Dendritic cell treated with granulocyte-macrophage colony-stimulating factor and Interleukin-4, amounts not matched to agents 40 ng/mL and 50 ng/mL, for 4 days (primary cell): ENCODE results near the gene VSIG10L2.
"Not testable (repeated sequence)": the region's sequence is repeated elsewhere in the genome, so short reads cannot be mapped to it uniquely, and the experiment has no call there.

Experiments
- H3K27ac Mint-ChIP-seq: one replicate; pipeline ENCODE4 v1.8.0; 2022; ENCODE audit warnings: mild to moderate bottlenecking, mixed read lengths
- H3K27me3 Mint-ChIP-seq: one replicate; pipeline ENCODE4 v1.8.0; 2022; ENCODE audit warnings: mild to moderate bottlenecking, mixed read lengths
- H3K36me3 Mint-ChIP-seq: one replicate; pipeline ENCODE4 v1.8.0; 2022; ENCODE audit warnings: low read depth, mixed read lengths
- H3K4me1 Mint-ChIP-seq: one replicate; pipeline ENCODE4 v1.8.0; 2022; ENCODE audit warnings: low read depth, mixed read lengths
- H3K4me3 Mint-ChIP-seq: one replicate; pipeline ENCODE4 v1.8.0; 2022; ENCODE audit warnings: mild to moderate bottlenecking, moderate library complexity, mixed read lengths
- H3K9me3 Mint-ChIP-seq: one replicate; pipeline ENCODE4 v1.8.0; 2022; ENCODE audit warnings: mixed read lengths
- intact Hi-C: fragments of 100-400 bp; cut with micrococcal nuclease; formaldehyde crosslinking; loops from one replicate; pipeline ENCODE4 v1.15.0; 2022

VSIG10L2 gene

GRCh38 chr11:125978778-125979407 is 33.0 kb downstream of the VSIG10L2 start:
- Mint-ChIP-seq H3K4me1 (peaks cover 10% of the 10 kb centered on the region), H3K27ac (no peak overlapping the region), H3K27me3 (no peaks in the 10 kb centered on the region), H3K9me3 (no peaks in the 10 kb centered on the region), H3K36me3 (no peaks in the 10 kb centered on the region), H3K4me3 (no peak overlapping the region)
- intact Hi-C loops = no loop called here

DNA sequence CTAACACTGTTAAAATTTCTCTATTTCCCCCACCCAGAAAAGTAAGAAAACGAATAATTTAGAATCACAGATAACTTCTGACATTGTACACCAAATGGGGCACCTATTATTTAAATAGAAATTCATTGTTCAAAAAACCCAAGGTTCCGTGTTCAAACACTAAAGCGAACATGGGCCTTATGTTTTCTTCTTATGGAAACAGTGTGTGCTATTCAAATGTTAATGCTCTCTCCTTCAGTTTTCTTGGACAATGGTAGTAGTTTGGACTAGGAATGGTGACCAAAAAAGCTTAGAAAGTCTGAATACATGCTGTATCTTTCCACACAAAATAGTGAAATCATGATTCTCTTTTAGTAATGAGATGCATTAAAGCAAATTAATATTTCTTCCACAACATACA is 33.7 kb downstream of the VSIG10L2 start:
- Mint-ChIP-seq H3K27me3 (no peaks in the 10 kb centered on the region), H3K36me3 (no peaks in the 10 kb centered on the region), H3K9me3 (no peaks in the 10 kb centered on the region), H3K27ac (no peak overlapping the region), H3K4me1 (peaks cover 10% of the 10 kb centered on the region), H3K4me3 (no peak overlapping the region)
- intact Hi-C loops = no loop called here

DNA sequence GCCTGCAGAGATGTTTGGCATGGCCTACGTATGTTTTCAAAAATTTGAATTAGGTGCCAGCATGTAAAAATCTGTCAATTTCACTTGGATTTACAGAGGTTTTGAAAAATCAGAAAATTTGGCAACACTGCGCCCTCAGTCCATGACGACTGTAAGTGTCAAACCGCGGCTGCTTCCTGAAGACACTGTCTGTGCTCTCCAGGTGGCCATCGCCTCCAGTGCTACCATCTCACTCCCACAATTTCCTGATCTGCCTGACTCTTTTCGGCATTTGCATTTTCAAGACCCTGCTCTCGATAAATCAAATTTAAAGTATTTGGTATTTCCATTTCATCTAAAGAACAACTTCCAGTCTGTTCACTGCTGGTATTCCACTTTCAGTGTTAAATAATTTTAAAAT is 34.6 kb downstream of the VSIG10L2 start:
- Mint-ChIP-seq H3K4me1 (peaks cover 10% of the 10 kb centered on the region), H3K36me3 (no peaks in the 10 kb centered on the region), H3K4me3 (no peak overlapping the region), H3K27me3 (no peaks in the 10 kb centered on the region), H3K27ac (no peak overlapping the region), H3K9me3 (no peaks in the 10 kb centered on the region)
- intact Hi-C loops = no loop called here

DNA sequence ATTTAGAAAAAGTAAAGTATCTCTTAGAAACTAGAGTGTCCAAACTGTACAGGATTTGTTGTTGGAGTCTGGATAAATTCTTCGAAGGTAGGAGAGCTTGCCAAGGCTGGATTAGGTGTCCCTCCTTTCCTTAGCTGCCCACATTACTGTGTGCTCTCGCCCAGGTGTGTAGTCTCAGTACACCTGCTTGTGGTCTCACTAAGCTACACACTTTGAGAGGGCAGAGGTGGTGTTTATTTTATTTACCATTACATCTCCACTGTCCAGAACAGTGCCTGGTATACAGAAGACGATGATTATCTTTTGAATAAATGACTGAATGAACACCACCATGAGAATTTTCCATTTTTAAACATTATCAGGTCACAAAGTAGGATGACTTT is 36.5 kb downstream of the VSIG10L2 start:
- H3K4me1 Mint-ChIP-seq = peaks cover 10% of the 10 kb centered on the region
- no peaks in the 10 kb centered on the region for H3K9me3 Mint-ChIP-seq

DNA sequence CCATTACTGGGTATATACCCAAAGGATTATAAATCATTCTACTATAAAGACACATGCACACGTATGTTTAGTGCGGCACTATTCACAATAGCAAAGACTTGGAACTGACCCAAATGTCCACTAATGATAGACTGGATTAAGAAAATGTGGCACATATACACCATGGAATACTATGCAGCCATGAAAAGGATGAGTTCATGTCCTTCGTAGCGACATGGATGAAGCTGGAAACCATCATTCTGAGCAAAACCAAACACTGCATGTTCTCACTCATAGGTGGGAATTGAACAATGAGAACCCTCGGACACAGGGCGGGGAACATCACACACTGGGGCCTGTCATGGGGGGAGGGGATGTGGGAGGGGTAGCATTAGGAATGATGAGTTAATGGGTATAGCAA is 40.1 kb downstream of the VSIG10L2 start:
- H3K27ac Mint-ChIP-seq, H3K36me3 Mint-ChIP-seq, intact Hi-C loops, H3K27me3 Mint-ChIP-seq, H3K4me3 Mint-ChIP-seq, H3K9me3 Mint-ChIP-seq: not testable (repeated sequence)
- H3K4me1 Mint-ChIP-seq = peaks cover 10% of the 10 kb centered on the region

More for the DNA sequence above, 36.5 kb downstream of the VSIG10L2 start:
- no peak overlapping the region for H3K27ac Mint-ChIP-seq
- no peaks in the 10 kb centered on the region for H3K27me3 Mint-ChIP-seq
- no peaks in the 10 kb centered on the region for H3K36me3 Mint-ChIP-seq
- H3K4me3 Mint-ChIP-seq = no peak overlapping the region
- intact Hi-C loops = no loop called here

- H3K4me3 Mint-ChIP-seq = no peak overlapping the region
- intact Hi-C loops = no loop called here
- no peak overlapping the region for H3K27ac Mint-ChIP-seq
- no peaks in the 10 kb centered on the region for H3K9me3 Mint-ChIP-seq
- peaks cover 10% of the 10 kb centered on the region for H3K4me1 Mint-ChIP-seq
- H3K36me3 Mint-ChIP-seq = no peaks in the 10 kb centered on the region
- peaks cover 2% of the 10 kb centered on the region for H3K27me3 Mint-ChIP-seq
Measured at GRCh38 chr11:125987066-125987641, 41.3 kb downstream of the VSIG10L2 start.

DNA sequence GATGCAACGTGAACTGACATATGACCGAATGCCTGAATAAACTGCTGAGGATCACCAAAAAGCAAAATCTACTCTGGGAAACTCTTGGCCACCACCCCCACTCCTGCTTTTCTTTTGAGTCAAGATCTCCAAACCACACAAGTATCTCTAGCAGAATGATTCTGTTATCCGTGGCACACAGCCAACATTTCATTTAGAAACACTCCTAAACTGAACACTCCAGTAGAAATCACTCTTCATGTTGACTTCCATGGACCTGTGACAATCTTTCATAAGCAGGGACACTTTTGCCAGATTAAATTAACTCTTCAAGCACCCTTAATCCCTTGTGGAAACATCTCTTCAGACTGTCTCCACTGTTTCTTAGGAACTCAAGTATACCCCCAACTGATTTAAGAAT is 44.4 kb downstream of the VSIG10L2 start:
- H3K4me1 Mint-ChIP-seq = no peaks in the 10 kb centered on the region
- H3K27ac Mint-ChIP-seq = no peak overlapping the region
- no peak overlapping the region for H3K4me3 Mint-ChIP-seq
- intact Hi-C loops = no loop called here
- H3K9me3 Mint-ChIP-seq = no peaks in the 10 kb centered on the region
- no peaks in the 10 kb centered on the region for H3K36me3 Mint-ChIP-seq
- peaks cover 4% of the 10 kb centered on the region for H3K27me3 Mint-ChIP-seq

GRCh38 chr11:125992893-125993292 is 47.0 kb downstream of the VSIG10L2 start:
- no peaks in the 10 kb centered on the region for H3K36me3 Mint-ChIP-seq
- intact Hi-C loops = no loop called here
- H3K4me1 Mint-ChIP-seq = no peaks in the 10 kb centered on the region
- H3K27me3 Mint-ChIP-seq = peaks cover 4% of the 10 kb centered on the region
- H3K27ac Mint-ChIP-seq = no peak overlapping the region
- H3K9me3 Mint-ChIP-seq = no peaks in the 10 kb centered on the region
- H3K4me3 Mint-ChIP-seq = no peak overlapping the region

GRCh38 chr11:125994509-125994908 is 48.7 kb downstream of the VSIG10L2 start:
- H3K27me3 Mint-ChIP-seq = peaks cover 3% of the 10 kb centered on the region
- H3K27ac Mint-ChIP-seq = no peak overlapping the region
- H3K36me3 Mint-ChIP-seq = no peaks in the 10 kb centered on the region
- no peak overlapping the region for H3K4me3 Mint-ChIP-seq
- H3K9me3 Mint-ChIP-seq = no peaks in the 10 kb centered on the region
- intact Hi-C loops = no loop called here
- H3K4me1 Mint-ChIP-seq = no peaks in the 10 kb centered on the region

DNA sequence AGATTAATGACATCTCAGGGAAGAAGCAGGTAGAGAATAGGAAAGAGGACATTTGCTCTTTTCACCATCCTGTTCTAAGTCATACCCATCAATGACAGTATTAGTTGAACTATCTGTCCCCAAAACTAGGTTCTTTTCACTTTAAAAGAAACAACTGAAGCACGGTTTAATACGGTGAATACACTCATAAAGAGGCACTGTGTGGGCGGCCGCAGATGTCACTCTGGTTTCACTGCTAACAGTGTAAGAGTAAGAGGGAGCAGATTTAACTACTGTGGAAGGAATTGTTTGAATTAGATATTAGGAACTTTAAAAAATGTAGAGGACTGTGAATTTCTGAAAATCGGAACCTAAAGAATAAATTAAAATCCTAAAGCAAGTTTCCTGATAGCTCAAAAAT is 49.5 kb downstream of the VSIG10L2 start:
- H3K27ac Mint-ChIP-seq = no peak overlapping the region
- peaks cover 5% of the 10 kb centered on the region for H3K27me3 Mint-ChIP-seq
- no peaks in the 10 kb centered on the region for H3K4me1 Mint-ChIP-seq
- H3K4me3 Mint-ChIP-seq = no peak overlapping the region
- H3K9me3 Mint-ChIP-seq = no peaks in the 10 kb centered on the region
- no peaks in the 10 kb centered on the region for H3K36me3 Mint-ChIP-seq
- intact Hi-C loops = no loop called here

- H3K36me3 Mint-ChIP-seq = no peaks in the 10 kb centered on the region
- intact Hi-C loops = no loop called here
- no peaks in the 10 kb centered on the region for H3K9me3 Mint-ChIP-seq
- no peaks in the 10 kb centered on the region for H3K4me1 Mint-ChIP-seq
- no peak overlapping the region for H3K4me3 Mint-ChIP-seq
- no peak overlapping the region for H3K27ac Mint-ChIP-seq
- peaks cover 4% of the 10 kb centered on the region for H3K27me3 Mint-ChIP-seq
Measured at GRCh38 chr11:125998267-125998666, 52.4 kb downstream of the VSIG10L2 start.

GRCh38 chr11:125999234-125999880 is 53.5 kb downstream of the VSIG10L2 start:
- Mint-ChIP-seq H3K36me3 (no peaks in the 10 kb centered on the region), H3K27me3 (peaks cover 4% of the 10 kb centered on the region), H3K4me3 (no peak overlapping the region), H3K4me1 (no peaks in the 10 kb centered on the region), H3K9me3 (no peaks in the 10 kb centered on the region), H3K27ac (no peak overlapping the region)
- intact Hi-C loops = no loop called here

DNA sequence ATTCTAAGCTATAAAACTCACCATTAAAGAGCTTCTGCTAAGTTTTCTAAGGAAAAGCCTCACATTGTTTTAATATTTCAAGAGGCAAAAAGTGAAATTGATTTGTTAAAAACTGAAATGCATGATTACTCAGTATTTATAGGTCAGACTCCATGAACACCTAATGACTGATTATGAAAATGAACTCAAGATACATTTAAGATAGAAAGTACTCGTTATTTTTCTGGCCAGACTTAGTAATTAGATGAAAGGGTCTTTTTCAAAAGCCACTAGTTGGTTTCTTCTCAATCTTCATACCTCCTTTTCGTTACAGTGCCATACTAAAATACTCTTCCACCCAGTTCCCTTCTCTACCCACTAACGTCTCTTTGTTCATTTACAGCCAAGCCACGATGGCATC is 56.3 kb downstream of the VSIG10L2 start:
- H3K27me3 Mint-ChIP-seq = peaks cover 4% of the 10 kb centered on the region
- H3K4me1 Mint-ChIP-seq = no peaks in the 10 kb centered on the region
- intact Hi-C loops = no loop called here

More for the DNA sequence above, 56.3 kb downstream of the VSIG10L2 start:
- no peak overlapping the region for H3K4me3 Mint-ChIP-seq
- H3K27ac Mint-ChIP-seq = no peak overlapping the region
- no peaks in the 10 kb centered on the region for H3K9me3 Mint-ChIP-seq
- no peaks in the 10 kb centered on the region for H3K36me3 Mint-ChIP-seq
